GM12865 (cell line): ENCODE measurements around the gene ZNF776.
A peak's percentile ranks its signal among the peaks of the same experiment; 100 is the strongest.
"Not testable (repeated sequence)": the region's sequence is repeated elsewhere in the genome, so short reads cannot be mapped to it uniquely, and the experiment has no call there.

Experiments
- DNase-seq: peaks from one replicate; pipeline ENCODE4 v3.0.0; 2010; ENCODE audit warnings: low read depth
- H3K4me3 ChIP-seq: 2 replicates; pipeline ENCODE4 v1.5.1; 2011; ENCODE audit warnings: mild to moderate bottlenecking, low read depth, low read length, control low read depth
- CTCF ChIP-seq: IDR thresholded peaks from 2 replicates; pipeline ENCODE4 v1.5.1; 2011; ENCODE audit warnings: low read length, control low read depth, low read depth, inconsistent platforms; ENCODE audit not compliant: insufficient read depth; ENCODE audit errors: missing control alignments

Gene ZNF776

GRCh38 chr19:57789288-57789687 lies 42.7 kb downstream of the ZNF776 start:
- no peak for DNase-seq
- H3K4me3 ChIP-seq: no peak overlapping the region
- TF ChIP-seq CTCF: no peak

- not testable (repeated sequence) for DNase-seq, H3K4me3 ChIP-seq
These were observed 50.0 kb downstream of the ZNF776 start for GRCh38 chr19:57796580-57796979.

GRCh38 chr19:57800696-57801095 lies 54.1 kb downstream of the ZNF776 start:
- no peak overlapping the region for H3K4me3 ChIP-seq
- no peak for TF ChIP-seq CTCF
- DNase-seq: no peak

GRCh38 chr19:57802269-57802668 lies 55.7 kb downstream of the ZNF776 start:
- TF ChIP-seq CTCF: no peak
- H3K4me3 ChIP-seq: no peak overlapping the region
- peak; percentile 34 for DNase-seq

- DNase-seq: no peak
- no peak overlapping the region for H3K4me3 ChIP-seq
- no peak for TF ChIP-seq CTCF
These were observed 56.6 kb downstream of the ZNF776 start for GRCh38 chr19:57803265-57803593.

GRCh38 chr19:57803594-57804325 lies 57.1 kb downstream of the ZNF776 start:
- no peak for TF ChIP-seq CTCF
- DNase-seq: no peak
- H3K4me3 ChIP-seq: no peak overlapping the region

- no peak for TF ChIP-seq CTCF
- DNase-seq: no peak
- H3K4me3 ChIP-seq: no peak overlapping the region
These were observed 60.9 kb downstream of the ZNF776 start for GRCh38 chr19:57807541-57807940.
